HFF-Myc (cell line): Measurements from ENCODE around the gene NLRP3.

Source experiments
- DNase-seq: peaks from one replicate; pipeline ENCODE4 v3.0.0-alpha.2; 2011; ENCODE audit warnings: low read depth; ENCODE audit errors: extremely low read depth
- H3K4me3 ChIP-seq: replicated peaks from 2 replicates; pipeline ENCODE4 v1.5.1; 2011; ENCODE audit warnings: low read depth, mild to moderate bottlenecking, control low read depth, low read length
- TF ChIP-seq, protein P1 (sequence below): IDR thresholded peaks from 2 replicates; pipeline ENCODE4 v1.5.1; 2012; ENCODE audit warnings: mild to moderate bottlenecking, low read depth, low read length, control low read depth; ENCODE audit errors: missing control alignments

Gene NLRP3

GRCh38 chr1:247408100-247408499 lies 7.9 kb upstream of the NLRP3 start:
- H3K4me3 ChIP-seq: no peak overlapping the region
- DNase-seq: no peak
- TF ChIP-seq, protein P1, sequence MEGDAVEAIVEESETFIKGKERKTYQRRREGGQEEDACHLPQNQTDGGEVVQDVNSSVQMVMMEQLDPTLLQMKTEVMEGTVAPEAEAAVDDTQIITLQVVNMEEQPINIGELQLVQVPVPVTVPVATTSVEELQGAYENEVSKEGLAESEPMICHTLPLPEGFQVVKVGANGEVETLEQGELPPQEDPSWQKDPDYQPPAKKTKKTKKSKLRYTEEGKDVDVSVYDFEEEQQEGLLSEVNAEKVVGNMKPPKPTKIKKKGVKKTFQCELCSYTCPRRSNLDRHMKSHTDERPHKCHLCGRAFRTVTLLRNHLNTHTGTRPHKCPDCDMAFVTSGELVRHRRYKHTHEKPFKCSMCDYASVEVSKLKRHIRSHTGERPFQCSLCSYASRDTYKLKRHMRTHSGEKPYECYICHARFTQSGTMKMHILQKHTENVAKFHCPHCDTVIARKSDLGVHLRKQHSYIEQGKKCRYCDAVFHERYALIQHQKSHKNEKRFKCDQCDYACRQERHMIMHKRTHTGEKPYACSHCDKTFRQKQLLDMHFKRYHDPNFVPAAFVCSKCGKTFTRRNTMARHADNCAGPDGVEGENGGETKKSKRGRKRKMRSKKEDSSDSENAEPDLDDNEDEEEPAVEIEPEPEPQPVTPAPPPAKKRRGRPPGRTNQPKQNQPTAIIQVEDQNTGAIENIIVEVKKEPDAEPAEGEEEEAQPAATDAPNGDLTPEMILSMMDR: no peak

GRCh38 chr1:247409869-247410544 lies 6.0 kb upstream of the NLRP3 start:
- DNase-seq: no peak
- H3K4me3 ChIP-seq: no peak overlapping the region
- TF ChIP-seq, protein P1: no peak

DNA sequence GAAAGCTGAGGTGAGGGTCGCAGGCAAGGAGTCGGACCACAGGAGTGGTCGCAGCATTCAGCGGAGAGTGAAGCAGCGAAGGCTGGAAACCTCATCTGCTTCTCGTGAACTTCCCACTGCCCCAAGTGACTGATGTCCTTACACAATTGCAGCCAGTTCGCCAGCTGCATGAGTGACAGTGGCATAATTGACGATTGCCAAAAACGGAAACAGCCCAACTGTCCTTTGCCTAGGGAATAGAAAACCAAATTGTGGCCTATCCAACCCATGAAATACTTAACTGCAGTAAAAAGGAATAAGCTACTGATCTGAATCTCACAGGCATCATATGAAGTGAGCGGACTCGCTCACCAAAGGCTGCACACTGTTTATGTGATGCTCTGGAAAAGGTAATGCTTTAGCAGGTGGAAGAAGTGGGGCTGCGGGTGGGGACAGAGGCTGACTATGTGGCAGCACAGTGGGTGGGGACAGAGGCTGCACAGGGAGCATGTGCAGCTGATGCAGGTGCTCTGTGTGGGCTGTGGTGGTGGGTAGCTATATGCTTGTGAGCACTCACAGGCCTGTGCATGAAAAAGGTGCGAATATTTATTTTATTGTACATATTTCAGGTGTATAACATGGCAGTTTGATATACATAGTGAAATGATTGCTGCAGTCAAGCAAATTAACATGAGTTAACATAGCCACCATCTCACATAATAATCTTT lies 4.2 kb upstream of the NLRP3 start:
- TF ChIP-seq, protein P1: no peak
- no peak for DNase-seq

GRCh38 chr1:247417831-247418230 lies 1.9 kb downstream of the NLRP3 start:
- DNase-seq: no peak
- no peak overlapping the region for H3K4me3 ChIP-seq
- TF ChIP-seq, protein P1: no peak

More for the DNA sequence above, 4.2 kb upstream of the NLRP3 start:
- H3K4me3 ChIP-seq: no peak overlapping the region

DNA sequence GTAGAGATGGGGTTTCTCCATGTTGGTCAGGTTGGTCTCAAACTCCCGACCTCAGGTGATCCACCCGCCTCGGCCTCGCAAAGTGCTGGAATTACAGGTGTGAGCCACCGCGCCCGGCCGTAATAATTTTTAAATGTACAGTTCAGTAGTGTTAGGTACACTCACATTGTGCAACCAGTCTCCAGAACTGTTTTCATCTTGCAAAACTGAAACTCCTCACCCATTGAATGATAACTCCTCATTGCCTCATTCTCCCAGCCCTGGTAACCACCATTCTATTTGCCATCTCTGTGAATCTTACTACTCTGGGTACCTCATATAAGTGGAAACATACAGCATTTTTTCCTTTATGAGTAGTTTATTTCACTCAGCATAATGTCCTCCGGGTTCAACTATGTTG lies 3.4 kb downstream of the NLRP3 start:
- no peak for DNase-seq
- TF ChIP-seq, protein P1: no peak
- H3K4me3 ChIP-seq: no peak overlapping the region

DNA sequence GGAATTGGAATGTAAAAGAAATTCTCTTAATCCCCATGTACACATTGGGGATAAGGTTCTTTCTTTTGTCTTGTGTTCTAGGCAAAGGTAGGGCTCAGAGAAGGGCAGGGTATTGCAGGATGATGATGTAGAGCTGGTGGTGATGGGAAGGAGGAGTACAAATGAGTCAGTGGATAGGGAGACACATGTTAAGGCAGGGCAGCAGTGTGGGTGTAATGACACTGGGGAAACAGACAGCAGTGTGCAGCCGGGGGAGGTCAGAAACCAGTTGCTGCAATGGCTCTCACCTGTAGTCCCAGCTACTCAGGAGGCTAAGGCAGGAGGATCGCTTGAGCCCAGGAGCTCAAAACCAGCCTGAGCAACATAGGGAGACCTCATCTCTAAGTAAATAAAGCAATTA lies 5.1 kb downstream of the NLRP3 start:
- no peak overlapping the region for H3K4me3 ChIP-seq
- TF ChIP-seq, protein P1: no peak
- DNase-seq: no peak

- TF ChIP-seq, protein P1: no peak
- H3K4me3 ChIP-seq: no peak overlapping the region
Measured at GRCh38 chr1:247429496-247429895, 13.5 kb downstream of the NLRP3 start.

More at GRCh38 chr1:247429496-247429895, 13.5 kb downstream of the NLRP3 start:
- no peak for DNase-seq
